Immature natural killer cell (primary cell): ENCODE measurements around the gene MAP3K6. TPM values are rescaled to one million over a fixed set of nuclear protein-coding genes. Genes with fewer than 3 reads are reported as not detected.
"Not testable (repeated sequence)": the region's sequence is repeated elsewhere in the genome, so short reads cannot be mapped to it uniquely, and the experiment has no call there.

Experiments used
- DNase-seq, 3 donors: peaks; one replicate each; pipeline ENCODE4 v3.0.0; 2022; ENCODE audit warnings: mixed read lengths in 1 of 3
- H3K27ac Mint-ChIP-seq, 6 donors: one replicate each; pipeline ENCODE4 v1.8.0; 2020; ENCODE audit warnings: mixed read lengths in 6 of 6, mild to moderate bottlenecking in 5 of 6, inconsistent platforms in 4 of 6, moderate library complexity in 3 of 6
- H3K27me3 Mint-ChIP-seq, 3 donors: one replicate each; pipeline ENCODE4 v1.8.0; 2020 to 2021; ENCODE audit warnings: low read depth in 3 of 3, mild to moderate bottlenecking in 3 of 3, mixed read lengths in 3 of 3, moderate library complexity in 3 of 3, inconsistent platforms in 1 of 3
- H3K36me3 Mint-ChIP-seq, 3 donors: one replicate each; pipeline ENCODE4 v1.8.0; 2020; ENCODE audit warnings: mixed read lengths in 3 of 3, inconsistent platforms in 2 of 3, mild to moderate bottlenecking in 2 of 3
- H3K4me1 Mint-ChIP-seq, 2 donors: one replicate each; pipeline ENCODE4 v1.8.0; 2020; ENCODE audit warnings: inconsistent platforms in 2 of 2, mild to moderate bottlenecking in 2 of 2, mixed read lengths in 2 of 2, moderate library complexity in 1 of 2
- H3K4me3 Mint-ChIP-seq, 5 donors: one replicate each; pipeline ENCODE4 v1.8.0; 2020; ENCODE audit warnings: mild to moderate bottlenecking in 5 of 5, mixed read lengths in 5 of 5, inconsistent platforms in 3 of 5, moderate library complexity in 3 of 5
- H3K9me3 Mint-ChIP-seq, 6 donors: one replicate each; pipeline ENCODE4 v1.8.0; 2020; ENCODE audit warnings: mild to moderate bottlenecking in 6 of 6, mixed read lengths in 6 of 6, inconsistent platforms in 4 of 6, moderate library complexity in 3 of 6
- polyA plus RNA-seq, 3 donors: library from polyadenylated mRNA; unstranded; fragments of 300-500 nt; fragmentation: Illumina TruSeq; gene quantifications; one replicate each; pipeline ENCODE4 v1.2.3, GENCODE V29; 2021

The MAP3K6 gene, protein sequence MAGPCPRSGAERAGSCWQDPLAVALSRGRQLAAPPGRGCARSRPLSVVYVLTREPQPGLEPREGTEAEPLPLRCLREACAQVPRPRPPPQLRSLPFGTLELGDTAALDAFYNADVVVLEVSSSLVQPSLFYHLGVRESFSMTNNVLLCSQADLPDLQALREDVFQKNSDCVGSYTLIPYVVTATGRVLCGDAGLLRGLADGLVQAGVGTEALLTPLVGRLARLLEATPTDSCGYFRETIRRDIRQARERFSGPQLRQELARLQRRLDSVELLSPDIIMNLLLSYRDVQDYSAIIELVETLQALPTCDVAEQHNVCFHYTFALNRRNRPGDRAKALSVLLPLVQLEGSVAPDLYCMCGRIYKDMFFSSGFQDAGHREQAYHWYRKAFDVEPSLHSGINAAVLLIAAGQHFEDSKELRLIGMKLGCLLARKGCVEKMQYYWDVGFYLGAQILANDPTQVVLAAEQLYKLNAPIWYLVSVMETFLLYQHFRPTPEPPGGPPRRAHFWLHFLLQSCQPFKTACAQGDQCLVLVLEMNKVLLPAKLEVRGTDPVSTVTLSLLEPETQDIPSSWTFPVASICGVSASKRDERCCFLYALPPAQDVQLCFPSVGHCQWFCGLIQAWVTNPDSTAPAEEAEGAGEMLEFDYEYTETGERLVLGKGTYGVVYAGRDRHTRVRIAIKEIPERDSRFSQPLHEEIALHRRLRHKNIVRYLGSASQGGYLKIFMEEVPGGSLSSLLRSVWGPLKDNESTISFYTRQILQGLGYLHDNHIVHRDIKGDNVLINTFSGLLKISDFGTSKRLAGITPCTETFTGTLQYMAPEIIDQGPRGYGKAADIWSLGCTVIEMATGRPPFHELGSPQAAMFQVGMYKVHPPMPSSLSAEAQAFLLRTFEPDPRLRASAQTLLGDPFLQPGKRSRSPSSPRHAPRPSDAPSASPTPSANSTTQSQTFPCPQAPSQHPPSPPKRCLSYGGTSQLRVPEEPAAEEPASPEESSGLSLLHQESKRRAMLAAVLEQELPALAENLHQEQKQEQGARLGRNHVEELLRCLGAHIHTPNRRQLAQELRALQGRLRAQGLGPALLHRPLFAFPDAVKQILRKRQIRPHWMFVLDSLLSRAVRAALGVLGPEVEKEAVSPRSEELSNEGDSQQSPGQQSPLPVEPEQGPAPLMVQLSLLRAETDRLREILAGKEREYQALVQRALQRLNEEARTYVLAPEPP (N-terminal part only)
- polyA plus RNA-seq = 1 to 10 TPM; 2.0 to 5.1 (median 3.6) TPM

DNA sequence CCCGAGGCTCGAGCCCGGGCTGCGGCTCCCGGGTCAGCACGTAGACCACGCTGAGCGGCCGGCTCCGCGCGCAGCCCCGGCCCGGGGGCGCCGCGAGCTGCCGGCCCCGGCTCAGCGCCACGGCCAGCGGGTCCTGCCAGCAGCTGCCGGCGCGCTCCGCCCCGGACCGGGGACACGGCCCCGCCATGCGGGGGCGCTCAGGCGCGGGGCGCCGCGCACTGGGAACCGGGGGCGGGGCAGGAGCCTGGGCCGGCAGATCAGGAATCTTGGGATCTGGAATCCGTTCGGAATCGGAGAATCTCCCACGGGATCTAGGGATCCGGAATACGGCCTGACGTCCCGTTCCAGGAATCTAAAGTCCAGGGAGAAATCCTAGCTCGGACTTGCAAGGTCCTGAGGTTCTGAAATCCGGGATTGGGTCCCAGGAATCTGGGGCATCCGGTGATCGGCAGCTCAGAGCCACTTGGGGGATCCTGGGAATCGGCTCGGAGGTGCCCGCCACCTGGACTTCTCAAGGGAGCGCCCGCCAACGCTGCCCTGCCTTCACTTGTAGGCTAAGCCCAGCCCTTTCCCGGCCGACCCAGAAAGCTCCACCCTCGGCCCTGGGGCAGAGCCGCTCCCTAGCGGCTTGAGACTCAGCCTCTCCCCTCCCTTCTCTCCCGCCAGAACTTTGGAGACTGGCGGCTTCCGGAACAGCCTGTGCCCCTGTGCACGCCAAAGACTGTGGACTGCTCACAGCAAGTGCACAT lies at the start of gene MAP3K6:
Gene MAP3K6 (minus strand): TSS at position 551 of the 749 bp plus-strand sequence. CDS start 364 bp downstream, at position 187.
- peaks cover 0 to 4% (median 4%) of the 10 kb centered on the region in 3 donors for H3K27me3 Mint-ChIP-seq
- H3K36me3 Mint-ChIP-seq = no peaks in the 10 kb centered on the region
- H3K27ac Mint-ChIP-seq = peak within 1 kb of the TSS in 4 of 6 donors; percentile 46 to 80 (median 61)
- H3K4me3 Mint-ChIP-seq = peak within 1 kb of the TSS; percentile 83 to 90 (median 88)
- H3K9me3 Mint-ChIP-seq = no peaks in the 10 kb centered on the region
- peaks cover 22 to 28% of the 10 kb centered on the region in 2 donors for H3K4me1 Mint-ChIP-seq
- DNase-seq = peak; percentile 38 to 39 (median 39)

DNA sequence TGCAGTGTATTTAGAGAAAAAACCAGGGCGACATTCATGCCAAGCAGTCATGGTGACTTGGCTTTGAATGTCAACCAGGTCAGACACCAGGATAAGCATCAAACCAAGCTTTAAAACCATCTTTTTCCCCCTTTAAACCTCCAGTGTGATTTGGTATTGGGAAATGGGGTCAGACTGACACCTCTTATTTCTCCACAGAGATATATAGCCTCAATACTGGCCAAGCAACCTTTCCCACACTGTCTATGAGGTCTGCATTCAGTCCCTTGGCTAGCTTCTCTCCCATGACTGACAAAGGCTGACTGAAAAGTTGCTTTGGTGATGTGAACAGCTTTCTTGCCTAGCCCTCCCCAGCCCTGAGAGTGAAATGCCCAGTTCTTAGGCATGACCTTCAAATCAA lies 47.3 kb upstream of the MAP3K6 start:
- Mint-ChIP-seq H3K9me3 (no peaks in the 10 kb centered on the region), H3K27me3 (peaks cover 0 to 8% (median 0%) of the 10 kb centered on the region in 3 donors), H3K4me1 (peaks cover 29 to 46% of the 10 kb centered on the region in 2 donors), H3K4me3 (no peak overlapping the region), H3K27ac (peak overlapping the region in 1 of 6 donors; percentile 48), H3K36me3 (peaks cover 22 to 64% (median 30%) of the 10 kb centered on the region in 3 donors)
- DNase-seq = no peak

DNA sequence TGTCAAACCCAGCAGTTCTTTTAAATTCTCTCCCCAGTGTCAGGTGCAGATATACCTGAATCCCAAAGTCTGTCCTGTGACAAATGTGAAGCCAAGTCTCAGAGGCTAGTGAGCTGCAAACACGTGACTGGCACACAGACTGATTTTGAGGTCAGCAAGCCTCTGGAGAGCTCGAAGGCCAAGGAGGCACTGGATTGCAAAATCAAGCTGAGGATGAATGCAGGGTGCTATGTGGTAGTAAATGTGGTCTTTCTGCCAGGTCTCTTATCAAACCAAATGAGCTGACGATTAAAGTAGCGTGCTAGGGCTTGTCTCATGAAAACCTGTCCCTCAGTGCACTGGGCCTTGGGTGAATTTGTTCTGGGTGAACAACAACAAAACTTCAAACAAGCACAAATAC lies 46.2 kb upstream of the MAP3K6 start:
- no peak overlapping the region for H3K4me3 Mint-ChIP-seq
- H3K27me3 Mint-ChIP-seq = peaks cover 0 to 8% (median 0%) of the 10 kb centered on the region in 3 donors
- peaks cover 22 to 35% of the 10 kb centered on the region in 2 donors for H3K4me1 Mint-ChIP-seq
- peaks cover 22 to 69% (median 30%) of the 10 kb centered on the region in 3 donors for H3K36me3 Mint-ChIP-seq
- no peak for DNase-seq
- no peaks in the 10 kb centered on the region for H3K9me3 Mint-ChIP-seq
- peak overlapping the region in 1 of 6 donors; percentile 40 for H3K27ac Mint-ChIP-seq

DNA sequence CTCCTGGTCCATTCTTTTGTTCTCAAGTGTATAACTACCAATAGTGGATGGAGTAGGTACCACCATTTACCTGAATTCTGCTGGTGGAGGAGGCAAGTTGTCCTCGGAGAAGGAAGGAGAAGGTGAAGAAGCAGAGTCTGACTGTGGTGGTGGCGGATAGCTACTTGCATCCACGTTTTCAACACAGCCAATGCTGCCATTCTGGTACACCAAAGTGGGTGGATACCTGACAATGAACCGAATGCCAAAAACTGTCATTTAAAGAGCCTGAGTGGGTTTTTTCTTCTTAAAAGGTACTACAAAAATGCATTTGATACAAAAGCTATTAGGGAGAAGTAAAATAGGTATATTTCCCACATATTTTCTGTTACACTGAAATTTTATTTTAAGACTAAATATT lies 45.7 kb upstream of the MAP3K6 start:
- Mint-ChIP-seq H3K4me3 (no peak overlapping the region), H3K27ac (peak overlapping the region in 2 of 6 donors; percentile 12 to 30), H3K36me3 (peaks cover 22 to 71% (median 30%) of the 10 kb centered on the region in 3 donors), H3K9me3 (no peaks in the 10 kb centered on the region), H3K4me1 (peaks cover 22 to 30% of the 10 kb centered on the region in 2 donors), H3K27me3 (peaks cover 0 to 8% (median 0%) of the 10 kb centered on the region in 3 donors)
- no peak for DNase-seq

DNA sequence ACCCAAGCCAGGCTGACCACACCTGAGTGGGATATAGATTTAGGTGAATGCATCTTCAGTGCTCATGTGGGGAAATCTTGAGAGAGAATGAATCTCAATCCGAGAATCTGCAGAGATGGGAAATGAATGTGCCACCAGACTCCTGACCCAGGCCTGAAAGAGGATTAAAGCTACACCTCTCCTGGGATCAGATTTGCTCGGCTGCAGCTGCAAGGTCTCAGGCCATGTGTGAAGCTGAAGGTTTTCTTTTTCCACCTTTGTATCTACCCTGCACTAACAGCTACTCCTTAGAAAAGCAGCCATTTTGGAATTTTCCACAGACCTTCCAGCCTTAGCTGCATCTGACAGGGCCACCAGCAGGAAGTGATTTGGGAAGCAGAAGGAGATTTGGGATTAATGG lies 43.9 kb upstream of the MAP3K6 start:
- peaks cover 4 to 13% of the 10 kb centered on the region in 2 donors for H3K4me1 Mint-ChIP-seq
- DNase-seq = no peak
- H3K27me3 Mint-ChIP-seq = peaks cover 0 to 8% (median 0%) of the 10 kb centered on the region in 3 donors
- peak overlapping the region in 3 of 6 donors; percentile 12 to 45 (median 39) for H3K27ac Mint-ChIP-seq
- H3K36me3 Mint-ChIP-seq = peaks cover 20 to 59% (median 22%) of the 10 kb centered on the region in 3 donors
- H3K9me3 Mint-ChIP-seq = no peaks in the 10 kb centered on the region
- no peak overlapping the region for H3K4me3 Mint-ChIP-seq

DNA sequence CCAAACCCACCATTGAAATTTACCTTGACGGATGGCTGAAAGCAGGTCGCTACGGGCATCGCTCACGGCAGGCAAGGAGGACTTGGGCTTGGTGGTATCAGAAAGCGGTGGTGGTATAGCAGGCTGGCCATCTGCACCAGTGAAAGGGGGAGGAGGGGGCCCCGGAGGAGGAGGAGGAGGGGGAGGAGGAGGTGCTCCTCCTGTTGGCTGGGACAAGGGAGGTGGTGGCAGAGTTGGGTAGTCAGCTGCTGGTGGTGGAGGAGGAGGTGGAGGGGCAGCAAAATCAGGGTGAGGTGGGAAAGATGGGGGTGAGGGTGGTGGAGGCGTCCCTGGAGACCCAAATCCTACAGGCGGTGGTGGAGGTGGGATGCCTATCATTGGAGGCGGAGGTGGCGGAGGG lies 42.9 kb upstream of the MAP3K6 start:
- no peaks in the 10 kb centered on the region for H3K9me3 Mint-ChIP-seq
- peaks cover 0 to 7% (median 0%) of the 10 kb centered on the region in 3 donors for H3K27me3 Mint-ChIP-seq
- peaks cover 14 to 49% (median 16%) of the 10 kb centered on the region in 3 donors for H3K36me3 Mint-ChIP-seq
- DNase-seq = no peak
- no peak overlapping the region for H3K4me3 Mint-ChIP-seq
- H3K27ac Mint-ChIP-seq = peak overlapping the region in 1 of 6 donors; percentile 58
- H3K4me1 Mint-ChIP-seq = peaks cover 0 to 3% of the 10 kb centered on the region in 2 donors

DNA sequence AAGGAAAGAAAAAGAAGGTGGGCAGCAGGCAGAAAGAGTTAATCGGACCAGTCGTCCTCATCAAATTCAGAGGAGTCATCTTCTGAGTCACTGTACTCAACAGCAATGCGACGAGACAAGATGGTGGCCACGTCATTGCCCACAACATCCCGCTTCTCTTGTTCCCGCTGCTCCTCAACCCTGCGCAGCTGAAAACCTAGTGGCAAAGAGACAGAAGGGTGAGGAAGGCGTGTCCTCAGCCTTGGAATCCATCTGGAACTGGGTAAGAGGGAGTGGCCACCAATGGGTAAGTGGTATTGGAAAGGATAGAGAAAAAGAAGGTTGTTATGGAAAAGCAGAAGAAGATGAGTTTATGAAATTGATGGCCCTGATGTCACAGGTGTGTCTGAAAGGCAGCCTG lies 41.4 kb upstream of the MAP3K6 start:
- peaks cover 14 to 15% of the 10 kb centered on the region in 2 donors for H3K4me1 Mint-ChIP-seq
- peak overlapping the region in 1 of 6 donors; percentile 32 for H3K27ac Mint-ChIP-seq
- no peak for DNase-seq
- H3K9me3 Mint-ChIP-seq = no peaks in the 10 kb centered on the region
- peaks cover 0 to 9% (median 3%) of the 10 kb centered on the region in 3 donors for H3K27me3 Mint-ChIP-seq
- H3K4me3 Mint-ChIP-seq = no peak overlapping the region
- H3K36me3 Mint-ChIP-seq = peaks cover 10 to 39% (median 12%) of the 10 kb centered on the region in 3 donors

DNA sequence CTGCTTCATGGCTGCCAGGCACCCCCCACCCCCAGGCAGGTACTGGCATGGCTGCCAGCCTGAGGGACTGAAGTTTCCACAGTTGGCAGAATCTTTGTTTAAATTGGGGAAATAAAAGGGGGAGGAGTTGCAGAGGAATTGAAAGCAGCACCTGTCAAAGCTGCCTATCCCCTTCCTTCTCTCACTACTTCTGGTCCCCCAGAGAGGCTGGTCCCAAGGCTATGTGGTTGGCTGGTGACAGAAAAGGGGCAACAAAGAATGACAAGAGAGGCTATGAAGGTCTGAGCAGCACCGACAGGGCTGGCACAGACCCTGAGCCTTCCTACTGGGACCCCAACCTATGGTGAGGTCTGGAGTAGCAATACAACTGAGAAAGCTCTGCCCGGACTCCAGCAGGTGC lies 40.0 kb upstream of the MAP3K6 start:
- not testable (repeated sequence) for DNase-seq, H3K27me3 Mint-ChIP-seq, H3K9me3 Mint-ChIP-seq, H3K4me3 Mint-ChIP-seq
- peaks cover 25 to 27% of the 10 kb centered on the region in 2 donors for H3K4me1 Mint-ChIP-seq
- H3K36me3 Mint-ChIP-seq = peaks cover 6 to 32% (median 9%) of the 10 kb centered on the region in 3 donors
- peak overlapping the region in 1 of 6 donors; percentile 65 for H3K27ac Mint-ChIP-seq

DNA sequence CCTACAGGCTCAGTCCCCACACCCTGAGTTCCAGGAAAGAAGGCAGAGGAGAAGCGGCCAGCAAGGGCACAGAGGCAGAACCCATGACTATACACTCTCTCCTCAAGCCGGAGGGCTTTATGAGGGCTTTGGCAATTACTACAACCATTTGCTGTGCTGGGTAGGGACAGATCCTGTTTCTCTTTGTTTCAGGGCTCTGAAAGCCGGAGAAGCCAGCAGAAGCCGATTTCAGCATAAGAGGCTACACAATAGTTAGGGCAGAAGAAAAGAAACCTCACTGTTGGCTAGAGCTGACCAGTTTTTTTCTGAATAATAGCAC lies 39.6 kb upstream of the MAP3K6 start:
- Mint-ChIP-seq H3K4me3 (no peak overlapping the region), H3K27ac (peak overlapping the region in 4 of 6 donors; percentile 10 to 46 (median 26)), H3K27me3 (peaks cover 0 to 10% (median 3%) of the 10 kb centered on the region in 3 donors), H3K9me3 (no peaks in the 10 kb centered on the region), H3K4me1 (peaks cover 30 to 32% of the 10 kb centered on the region in 2 donors), H3K36me3 (peaks cover 6 to 31% (median 9%) of the 10 kb centered on the region in 3 donors)
- no peak for DNase-seq

DNA sequence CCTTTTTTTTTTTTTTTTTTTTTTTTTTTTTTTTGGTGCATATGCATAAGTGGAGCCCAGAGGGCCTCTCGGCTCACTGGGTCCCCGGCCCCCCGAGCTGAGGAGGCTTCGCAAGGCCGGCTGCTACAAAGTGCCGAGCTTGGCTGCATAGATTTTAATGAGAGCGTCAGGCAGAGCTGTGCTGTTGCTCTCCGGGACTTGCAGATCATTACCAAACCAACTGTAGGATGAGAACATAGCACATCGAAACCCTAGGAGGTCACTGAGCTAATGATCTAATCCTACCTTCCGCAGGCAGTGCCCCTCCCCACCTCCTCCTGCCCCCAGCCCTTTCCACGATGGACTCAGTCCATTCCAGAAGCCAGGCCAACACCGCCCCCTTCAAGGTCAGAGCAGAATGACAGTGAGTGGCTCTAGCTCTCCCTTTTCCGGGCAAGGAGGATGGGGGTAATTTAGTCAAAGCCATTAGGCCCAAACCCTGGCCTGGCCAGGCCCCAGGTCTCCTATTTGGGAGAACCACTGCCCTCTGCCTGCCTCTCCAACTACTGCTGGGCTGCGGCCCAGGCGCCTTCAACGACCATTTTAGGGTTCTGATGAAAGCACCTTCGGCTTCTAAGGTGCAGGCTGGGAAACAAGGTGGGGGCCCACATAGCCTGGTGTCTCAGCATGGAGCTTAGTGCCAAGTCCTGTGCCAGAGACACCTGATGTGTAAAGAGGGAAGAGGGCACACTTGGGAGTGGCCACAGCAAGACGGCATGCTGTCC lies 39.0 kb upstream of the MAP3K6 start:
- H3K9me3 Mint-ChIP-seq = not testable (repeated sequence)
- H3K36me3 Mint-ChIP-seq = peaks cover under 1 to 25% (median 6%) of the 10 kb centered on the region in 3 donors
- peak overlapping the region in 5 of 6 donors; percentile 10 to 55 (median 32) for H3K27ac Mint-ChIP-seq

DNA sequence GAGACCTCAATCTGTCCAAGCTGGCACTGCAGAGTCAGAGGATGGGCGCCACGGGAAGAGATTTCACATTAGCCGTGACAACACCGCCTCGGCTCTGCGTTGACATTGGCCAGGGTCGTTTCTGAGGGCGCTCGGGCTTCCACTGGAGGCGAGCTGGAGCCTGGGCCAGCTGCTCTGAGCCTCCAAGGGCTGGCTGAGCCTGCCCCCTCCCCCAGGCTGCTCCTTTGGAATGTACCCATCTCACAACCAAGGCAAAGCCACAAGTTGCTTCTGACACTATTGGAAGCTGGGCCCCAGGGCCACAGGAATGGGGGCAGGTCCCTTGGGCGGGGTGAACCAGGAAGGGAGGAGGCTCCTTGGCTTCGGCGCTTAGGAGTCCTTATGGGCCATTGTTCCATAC lies 38.3 kb upstream of the MAP3K6 start:
- peaks cover 0 to 10% (median 3%) of the 10 kb centered on the region in 3 donors for H3K27me3 Mint-ChIP-seq
- peak overlapping the region in 2 of 6 donors; percentile 95 to 97 for H3K27ac Mint-ChIP-seq
- peaks cover 34 to 39% of the 10 kb centered on the region in 2 donors for H3K4me1 Mint-ChIP-seq
- DNase-seq = no peak
- H3K36me3 Mint-ChIP-seq = peaks cover 0 to 18% (median 3%) of the 10 kb centered on the region in 3 donors
- H3K9me3 Mint-ChIP-seq = no peaks in the 10 kb centered on the region
- H3K4me3 Mint-ChIP-seq = no peak overlapping the region

More for the DNA sequence above, 39.0 kb upstream of the MAP3K6 start:
- H3K4me1 Mint-ChIP-seq = peaks cover 32 to 35% of the 10 kb centered on the region in 2 donors
- H3K4me3 Mint-ChIP-seq, H3K27me3 Mint-ChIP-seq, DNase-seq: not testable (repeated sequence)

DNA sequence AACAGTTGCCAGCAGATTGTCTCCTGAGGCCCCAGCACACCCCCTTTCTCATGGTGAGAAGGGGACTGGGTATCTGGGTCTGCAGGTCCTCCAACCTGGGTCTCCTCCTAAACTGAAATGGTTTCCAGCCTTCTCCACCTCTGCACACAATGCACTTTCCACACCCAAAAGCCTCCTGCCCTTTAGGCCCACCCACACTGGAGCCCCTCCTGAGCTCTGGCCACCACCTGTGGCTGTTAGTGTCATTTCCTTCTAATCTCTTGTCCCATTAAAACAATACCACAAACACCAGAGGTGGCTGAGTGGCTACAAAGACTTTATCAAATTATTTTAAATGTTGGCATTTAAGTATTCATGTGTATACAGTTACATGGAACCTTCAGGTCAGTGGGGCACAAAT lies 37.2 kb upstream of the MAP3K6 start:
- Mint-ChIP-seq H3K36me3 (peaks cover 0 to 17% (median 3%) of the 10 kb centered on the region in 3 donors), H3K4me3 (peak overlapping the region; percentile 68 to 82 (median 78)), H3K9me3 (no peaks in the 10 kb centered on the region), H3K27me3 (peaks cover 3 to 8% (median 6%) of the 10 kb centered on the region in 3 donors), H3K27ac (peak overlapping the region; percentile 90 to 97 (median 96)), H3K4me1 (peaks cover 34 to 39% of the 10 kb centered on the region in 2 donors)
- peak in 2 of 3 donors; percentile 22 to 27 for DNase-seq
